ENCODE results near the gene BRAF.
"Not testable (repeated sequence)": the region's sequence is repeated elsewhere in the genome, so short reads cannot be mapped to it uniquely, and the experiment has no call there.

BRAF gene

GRCh38 chr7:140767418-140767817 lies 157.3 kb downstream of the BRAF start:
- DNase-seq = no peak

DNA sequence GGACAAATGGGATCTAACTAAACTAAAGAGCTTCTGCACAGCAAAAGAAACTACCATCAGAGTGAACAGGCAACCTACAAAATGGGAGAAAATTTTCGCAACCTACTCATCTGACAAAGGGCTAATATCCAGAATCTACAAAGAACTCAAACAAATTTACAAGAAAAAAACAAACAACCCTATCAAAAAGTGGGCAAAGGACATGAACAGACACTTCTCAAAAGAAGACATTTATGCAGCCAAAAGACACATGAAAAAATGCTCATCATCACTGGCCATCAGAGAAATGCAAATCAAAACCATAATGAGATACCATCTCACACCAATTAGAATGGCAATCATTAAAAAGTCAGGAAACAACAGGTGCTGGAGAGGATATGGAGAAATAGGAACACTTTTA lies 159.3 kb downstream of the BRAF start:
- not testable (repeated sequence) for DNase-seq

- DNase-seq = not testable (repeated sequence)
Observed at GRCh38 chr7:140763166-140763565, 161.6 kb downstream of the BRAF start.

DNA sequence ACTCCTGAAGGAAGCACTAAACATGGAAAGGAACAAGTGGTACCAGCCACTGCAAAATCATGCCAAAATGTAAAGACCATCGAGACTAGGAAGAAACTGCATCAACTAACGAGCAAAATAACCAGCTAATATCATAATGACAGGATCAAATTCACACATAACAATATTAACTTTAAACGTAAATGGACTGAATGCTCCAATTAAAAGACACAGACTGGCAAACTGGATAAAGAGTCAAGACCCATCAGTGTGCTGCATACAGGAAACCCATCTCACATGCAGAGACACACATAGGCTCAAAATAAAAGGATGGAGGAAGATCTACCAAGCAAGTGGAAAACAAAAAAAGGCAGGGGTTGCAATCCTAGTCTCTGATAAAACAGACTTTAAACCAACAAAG lies 163.4 kb downstream of the BRAF start:
- not testable (repeated sequence) for DNase-seq

DNA sequence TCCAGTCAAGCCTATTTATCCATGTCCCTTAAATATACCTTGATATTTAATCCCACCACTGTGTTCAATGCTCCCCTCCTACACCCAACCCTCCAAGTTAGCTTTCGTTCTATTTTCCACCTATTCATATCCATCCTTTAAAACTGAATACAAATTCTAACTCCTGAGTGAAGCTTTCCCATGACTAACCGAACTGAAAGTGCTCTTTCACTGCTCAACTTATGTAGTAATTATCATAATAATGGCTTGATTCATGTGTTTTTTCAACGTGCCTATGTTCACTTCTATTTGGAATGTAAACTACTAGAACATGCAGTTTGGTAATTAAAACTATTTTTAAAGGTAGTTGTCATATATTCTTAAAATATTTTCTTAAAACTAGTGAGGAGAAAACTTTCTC lies 170.2 kb downstream of the BRAF start:
- no peak for DNase-seq

DNA sequence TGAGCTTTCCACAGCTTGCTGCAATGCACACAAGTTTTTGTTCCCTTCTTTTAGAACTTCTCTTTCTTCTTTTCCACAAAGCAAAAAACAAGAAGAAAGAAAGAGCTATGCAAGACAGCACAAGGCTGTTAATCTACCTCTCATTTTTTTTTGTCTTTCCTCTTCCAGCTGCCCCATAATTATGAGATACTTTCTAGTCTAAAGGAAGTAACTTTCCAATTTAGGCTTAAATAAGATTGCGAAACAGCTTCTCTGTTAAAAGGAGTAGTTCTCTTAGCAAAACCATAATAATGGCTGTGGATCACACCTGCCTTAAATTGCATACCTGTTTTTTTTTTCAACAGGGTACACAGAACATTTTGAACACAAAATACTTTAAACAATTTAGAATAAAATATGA lies 172.2 kb downstream of the BRAF start:
- no peak for DNase-seq

- no peak for DNase-seq
Observed at GRCh38 chr7:140746751-140747150, 178.0 kb downstream of the BRAF start.

DNA sequence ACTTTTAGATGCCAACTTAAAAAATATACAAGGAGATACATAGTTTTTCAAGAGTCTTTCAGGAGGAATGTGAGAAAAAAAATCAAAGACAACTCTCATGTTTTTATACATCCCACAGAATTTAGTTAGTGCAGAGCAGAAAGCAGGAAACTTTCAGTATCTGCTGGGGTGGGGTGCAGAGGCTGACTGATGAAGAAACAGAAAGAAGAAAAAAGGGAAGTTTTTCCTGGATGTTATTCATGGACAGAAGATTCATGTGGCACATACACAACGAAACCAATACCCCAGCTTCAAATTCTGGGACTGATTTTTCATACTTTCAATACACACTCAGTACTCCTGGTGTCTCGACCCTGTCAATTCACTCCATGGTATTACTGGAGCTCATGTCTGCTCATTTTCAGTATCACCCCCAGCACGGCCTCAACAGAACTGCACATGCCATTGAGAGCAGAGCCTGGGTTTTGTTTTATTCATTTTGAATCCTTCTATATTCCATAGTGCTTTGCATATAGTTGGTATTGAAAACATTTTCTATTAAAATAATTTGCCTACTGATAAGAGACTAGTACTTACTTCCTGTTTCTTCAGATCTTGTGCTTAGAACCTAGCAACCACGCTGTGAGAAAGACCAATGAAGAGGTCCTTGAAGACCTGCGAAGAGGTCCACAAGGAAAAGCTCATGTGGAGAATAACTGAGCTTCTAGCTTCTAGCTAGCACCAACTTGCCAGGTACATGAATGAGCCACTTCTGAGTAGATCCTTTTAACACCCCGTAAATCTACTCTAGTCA lies 179.3 kb downstream of the BRAF start:
- DNase-seq = no peak

- no peak for DNase-seq
Observed at GRCh38 chr7:140744005-140744404, 180.7 kb downstream of the BRAF start.

GRCh38 chr7:140743255-140743654 lies 181.5 kb downstream of the BRAF start:
- not testable (repeated sequence) for DNase-seq

DNA sequence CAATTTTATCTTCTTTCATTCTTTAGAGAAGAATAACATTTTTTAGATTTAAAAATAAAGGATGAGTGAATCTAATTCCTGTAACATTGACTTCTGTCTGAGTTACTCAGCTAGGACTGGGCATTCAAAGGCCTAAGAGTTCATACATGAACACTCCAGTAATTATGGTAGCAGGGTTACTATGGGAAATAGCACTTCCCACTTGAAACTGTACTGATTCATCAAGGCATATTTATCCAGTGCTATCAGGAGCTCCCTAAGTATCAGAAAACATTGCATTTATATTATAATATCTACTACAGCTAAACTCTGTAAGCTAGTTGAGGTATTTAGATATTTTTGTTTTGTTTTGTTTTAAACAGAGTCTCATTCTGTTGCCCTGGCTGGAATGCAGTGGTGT lies 186.4 kb downstream of the BRAF start:
- no peak for DNase-seq

GRCh38 chr7:140734729-140735128 lies 190.0 kb downstream of the BRAF start:
- no peak for DNase-seq

DNA sequence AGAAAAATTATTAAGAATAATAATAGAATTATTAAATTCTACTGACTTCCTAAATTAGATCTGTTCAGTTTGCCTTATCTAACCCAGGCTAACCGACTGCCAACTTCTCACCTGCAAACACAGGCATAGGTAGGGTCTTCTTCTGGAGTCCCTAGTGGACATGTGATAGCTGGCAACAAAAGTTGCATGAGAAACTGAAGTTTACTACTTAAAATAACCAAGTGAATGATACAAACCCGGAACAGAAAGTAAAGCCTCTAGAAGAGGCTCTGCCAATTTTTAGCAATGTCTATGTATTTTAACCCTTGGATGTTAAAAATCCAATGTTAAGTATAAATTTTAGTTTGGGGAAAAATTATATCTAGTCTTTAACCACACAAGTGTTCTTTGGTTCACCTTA lies 190.6 kb downstream of the BRAF start:
- no peak for DNase-seq

- DNase-seq = no peak
Observed at GRCh38 chr7:140732416-140732815, 192.3 kb downstream of the BRAF start.

DNA sequence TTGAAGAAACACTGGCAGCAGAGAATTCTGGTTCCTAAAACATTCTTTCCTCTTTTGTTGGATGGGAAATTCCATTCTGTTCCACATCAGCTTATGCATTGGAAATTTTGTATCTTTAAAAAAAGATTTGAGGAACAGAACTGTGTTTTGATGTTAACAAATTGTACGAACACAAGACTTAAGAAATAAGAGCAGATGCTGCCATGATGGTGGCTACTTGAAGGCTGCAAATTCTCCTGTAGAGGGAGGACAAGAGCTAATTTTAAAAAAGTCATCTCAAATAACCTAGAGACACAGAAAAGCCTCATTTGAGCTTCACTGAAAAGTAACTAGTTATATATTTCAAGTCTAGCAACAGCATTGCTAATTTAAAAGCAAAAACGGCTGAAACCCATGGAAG lies 198.4 kb downstream of the BRAF start:
- no peak for DNase-seq

DNA sequence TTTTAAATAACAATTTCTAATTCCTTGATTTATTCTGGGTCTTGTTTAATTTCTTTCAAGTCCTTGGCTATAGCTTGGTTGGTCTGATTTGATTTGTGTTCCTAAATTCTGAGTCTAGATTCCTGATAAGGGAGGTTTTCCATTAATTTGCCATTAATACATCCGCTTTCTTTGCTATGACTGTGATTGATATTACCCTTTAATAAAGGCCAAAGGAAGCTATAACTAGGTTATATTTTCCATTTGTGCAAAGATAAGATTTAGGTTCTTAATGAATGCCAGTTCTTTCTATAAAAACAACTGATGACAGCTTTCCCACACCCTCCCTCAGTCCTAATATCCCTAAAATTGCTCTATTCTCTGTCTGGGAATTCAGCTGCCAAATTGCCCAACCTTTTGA lies 200.0 kb downstream of the BRAF start:
- no peak for DNase-seq

GRCh38 chr7:140723574-140723973 lies 201.2 kb downstream of the BRAF start:
- no peak for DNase-seq

GRCh38 chr7:140723006-140723405 lies 201.7 kb downstream of the BRAF start:
- no peak for DNase-seq

- DNase-seq = no peak
Observed at GRCh38 chr7:140722254-140722653, 202.5 kb downstream of the BRAF start.

DNA sequence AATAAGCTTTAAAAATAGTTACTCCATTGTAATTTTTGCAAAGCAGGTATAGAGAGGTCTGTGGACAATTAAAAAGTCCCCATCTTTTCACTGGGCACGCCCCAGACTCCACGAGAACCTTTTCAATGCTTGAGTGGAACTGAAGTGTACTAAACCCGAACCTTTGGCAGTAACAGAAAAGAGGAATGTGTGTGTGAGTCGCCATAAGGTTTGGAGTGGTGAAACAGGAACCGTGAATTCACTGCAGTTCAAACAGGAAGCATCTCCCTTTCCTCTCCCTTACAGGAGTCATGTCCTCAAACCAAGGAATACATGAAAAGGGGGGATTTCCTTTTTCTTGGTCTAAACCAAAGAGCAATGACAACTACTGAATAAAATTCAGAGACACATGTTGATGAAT lies 205.0 kb downstream of the BRAF start:
- no peak for DNase-seq

- DNase-seq = no peak
Observed at GRCh38 chr7:140714331-140715040, 210.2 kb downstream of the BRAF start.

GRCh38 chr7:140712392-140712791 lies 212.3 kb downstream of the BRAF start:
- DNase-seq = not testable (repeated sequence)

GRCh38 chr7:140708764-140709163 lies 216.0 kb downstream of the BRAF start:
- not testable (repeated sequence) for DNase-seq

DNA sequence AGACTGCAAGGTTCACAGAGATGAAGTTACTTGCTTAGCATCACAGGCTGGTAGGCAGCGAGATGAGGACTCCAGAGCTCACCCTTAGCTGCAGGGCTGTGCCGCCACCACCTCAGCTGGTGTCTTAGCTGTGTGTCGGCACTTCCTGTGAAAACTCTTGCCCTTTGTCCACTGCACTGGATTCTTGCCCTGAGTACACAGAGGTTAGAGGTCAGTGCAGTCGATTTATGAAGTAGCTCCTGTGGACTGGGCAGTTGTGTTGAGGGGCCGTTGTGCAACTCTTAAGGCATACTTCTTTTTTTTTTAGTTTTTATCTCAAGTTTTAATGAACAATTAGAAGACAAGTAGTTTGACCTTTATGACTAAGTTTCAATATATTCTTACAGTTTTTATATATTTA lies 217.6 kb downstream of the BRAF start:
- DNase-seq = no peak

DNA sequence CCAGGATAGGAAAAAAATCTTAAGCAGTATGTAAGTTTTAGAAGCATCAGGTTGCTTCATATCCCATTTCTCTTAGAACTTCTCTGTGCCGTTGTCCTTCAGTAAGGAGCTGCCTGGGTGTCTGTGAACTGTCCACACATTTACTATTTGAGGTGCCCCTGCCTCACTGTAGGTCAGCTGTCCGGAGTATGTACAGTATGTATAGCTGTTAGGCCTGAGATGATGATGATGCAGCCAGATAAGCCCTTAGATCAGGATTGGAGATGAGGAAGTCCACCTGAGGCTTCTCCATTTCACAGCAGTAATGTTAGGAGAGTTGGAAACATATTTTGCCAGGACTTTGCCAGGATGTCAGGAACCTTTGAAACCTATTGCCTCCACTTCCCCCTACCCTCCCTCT lies 220.5 kb downstream of the BRAF start:
- no peak for DNase-seq

Data from amniotic stem cell (primary cell).